ENCODE data around the gene PPFIA3.

PPFIA3 gene

DNA sequence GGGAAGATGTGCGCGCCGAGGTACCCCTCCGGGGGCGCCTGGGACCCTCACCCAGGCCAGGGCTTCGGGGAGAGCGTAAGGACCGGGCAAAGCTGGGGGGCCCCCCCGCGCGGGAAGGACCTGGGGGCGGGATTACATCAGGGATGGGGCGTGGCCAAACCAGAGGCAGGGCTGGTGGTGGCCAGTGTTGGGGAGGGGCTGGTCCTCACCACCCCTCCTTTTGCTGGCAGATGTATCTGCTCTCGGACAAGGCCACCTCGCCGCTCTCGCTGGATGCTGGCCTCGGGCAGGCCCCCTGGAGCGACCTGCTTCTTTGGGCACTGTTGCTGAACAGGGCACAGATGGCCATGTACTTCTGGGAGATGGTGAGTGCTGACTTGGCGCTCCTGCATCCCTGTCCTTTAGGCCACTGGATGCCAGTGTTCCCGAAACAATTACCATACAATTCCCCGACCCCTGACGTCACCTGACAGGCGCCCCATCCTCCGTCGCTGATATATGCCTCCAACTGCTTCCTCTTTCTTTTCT is 63.6 kb downstream of the PPFIA3 start:
- no peak for FAIRE-seq

DNA sequence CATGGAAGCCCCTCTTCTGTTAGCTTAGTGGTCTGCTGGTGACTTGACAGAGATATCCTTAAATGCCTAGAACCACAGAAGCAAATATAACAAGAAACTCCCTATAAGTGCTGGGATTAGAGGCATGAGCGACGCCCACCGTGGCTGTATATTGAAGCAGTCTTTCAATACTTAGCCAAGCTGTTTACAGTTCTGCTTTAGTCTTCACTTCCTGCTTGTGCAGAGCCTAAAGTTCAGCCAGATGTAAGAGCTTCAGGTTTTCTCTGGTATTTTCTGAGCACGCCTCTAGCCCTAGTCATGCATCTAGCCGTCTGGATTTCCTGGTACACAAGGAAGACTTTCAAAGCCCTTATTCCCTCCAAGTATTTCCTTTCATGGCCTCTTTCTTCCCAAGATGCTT is 66.8 kb downstream of the PPFIA3 start:
- no peak for FAIRE-seq

DNA sequence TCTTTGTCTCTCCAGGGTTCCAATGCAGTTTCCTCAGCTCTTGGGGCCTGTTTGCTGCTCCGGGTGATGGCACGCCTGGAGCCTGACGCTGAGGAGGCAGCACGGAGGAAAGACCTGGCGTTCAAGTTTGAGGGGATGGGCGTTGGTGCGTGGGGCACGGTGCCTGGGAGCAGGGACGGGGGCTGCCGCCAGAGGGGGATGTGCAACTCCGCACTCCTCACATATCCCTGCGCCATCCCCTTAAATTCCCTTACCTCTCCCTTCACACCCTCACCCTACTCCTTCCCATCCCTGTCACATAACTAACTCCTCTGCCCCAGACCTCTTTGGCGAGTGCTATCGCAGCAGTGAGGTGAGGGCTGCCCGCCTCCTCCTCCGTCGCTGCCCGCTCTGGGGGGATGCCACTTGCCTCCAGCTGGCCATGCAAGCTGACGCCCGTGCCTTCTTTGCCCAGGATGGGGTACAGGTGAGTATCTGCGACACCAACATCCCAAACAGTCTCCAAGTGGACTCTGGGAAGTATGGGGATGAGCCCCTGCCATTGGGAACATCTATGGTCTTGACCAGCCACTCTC is 69.4 kb downstream of the PPFIA3 start:
- no peak for FAIRE-seq

DNA sequence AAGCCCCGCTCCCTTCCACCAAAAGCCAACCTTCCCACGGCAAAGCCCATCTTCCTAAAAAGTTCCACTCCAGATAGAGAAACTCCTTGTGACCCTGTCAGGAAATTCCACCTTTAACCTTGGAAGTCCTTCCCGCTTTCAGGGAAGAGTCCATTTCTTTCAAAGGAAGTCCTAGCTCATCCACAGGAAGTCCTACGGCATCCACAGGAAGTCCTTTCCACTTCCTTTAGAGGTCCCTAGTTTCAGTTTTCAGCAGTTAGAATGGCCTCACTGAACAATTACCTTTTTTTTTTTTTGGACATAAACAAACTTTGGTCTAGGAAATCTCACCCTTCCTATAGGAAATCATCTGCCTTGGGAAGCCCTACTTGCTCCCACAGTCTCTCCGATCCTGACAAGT is 69.9 kb downstream of the PPFIA3 start:
- FAIRE-seq, result no peak

DNA sequence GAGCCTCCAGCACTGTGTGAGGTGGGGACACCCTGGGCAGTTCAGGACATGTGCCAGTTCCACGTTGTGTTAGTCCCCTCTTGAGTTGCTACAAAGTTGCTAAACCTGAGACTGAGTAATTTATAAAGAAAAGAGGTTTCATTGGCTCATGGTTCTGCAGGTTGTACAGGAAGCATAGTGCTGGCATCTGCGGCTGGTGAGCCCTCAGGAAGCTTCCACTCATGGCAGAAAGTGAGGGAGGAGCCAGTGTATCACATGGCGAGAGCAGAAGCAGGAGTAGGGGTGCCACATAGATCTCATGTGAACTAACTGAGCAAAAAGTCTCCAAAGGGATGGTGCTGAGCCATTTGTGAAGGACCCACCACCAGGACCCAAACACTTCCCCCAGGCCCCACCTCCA is 71.4 kb downstream of the PPFIA3 start:
- no peak for FAIRE-seq

DNA sequence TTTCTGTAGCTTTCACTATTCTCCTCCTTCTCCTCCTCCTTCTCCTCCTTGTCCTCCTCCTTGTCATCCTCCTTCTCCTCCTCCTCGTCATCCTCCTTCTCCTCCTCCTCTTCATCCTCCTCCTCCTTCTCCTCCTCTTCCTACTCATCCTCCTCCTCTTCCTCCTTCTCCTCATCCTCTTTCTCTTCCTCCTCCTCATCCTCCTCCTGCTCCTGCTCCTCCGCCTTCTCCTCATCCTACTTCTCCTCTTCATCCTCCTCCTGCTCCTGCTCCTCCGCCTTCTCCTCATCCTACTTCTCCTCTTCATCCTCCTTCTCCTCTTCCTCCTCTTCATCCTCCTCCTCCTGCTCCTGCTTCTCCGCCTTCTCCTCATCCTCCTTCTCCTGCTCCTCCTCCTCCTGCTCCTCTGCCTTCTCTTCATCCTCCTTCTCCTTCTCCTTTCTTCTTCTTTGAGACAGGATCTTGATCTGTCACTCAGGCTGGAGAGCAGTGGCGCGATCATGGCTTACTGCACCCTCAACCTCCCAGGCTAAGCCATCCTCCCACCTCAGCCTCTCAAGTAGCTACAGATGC is 74.6 kb downstream of the PPFIA3 start:
- FAIRE-seq, result no peak

DNA sequence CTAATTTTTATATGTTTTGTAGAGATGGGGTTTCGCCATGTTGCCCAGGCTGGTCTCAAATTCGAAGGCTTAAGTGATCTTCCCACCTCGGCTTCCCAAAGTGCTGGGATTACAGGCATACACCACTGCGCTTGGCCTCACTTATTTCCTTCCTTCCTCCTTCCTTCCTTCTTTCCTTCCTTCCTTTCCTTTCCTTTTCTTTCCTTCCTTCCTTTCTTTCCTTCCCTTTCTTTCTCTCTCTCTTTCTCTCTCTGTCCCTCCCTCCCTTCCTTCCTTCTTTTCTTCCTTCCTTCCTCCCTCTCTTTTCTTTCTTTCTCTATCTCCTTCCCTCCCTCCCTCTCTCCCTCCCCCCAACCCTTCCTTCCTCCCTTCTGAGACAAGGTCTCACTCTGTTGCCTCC is 75.1 kb downstream of the PPFIA3 start:
- no peak for FAIRE-seq

DNA sequence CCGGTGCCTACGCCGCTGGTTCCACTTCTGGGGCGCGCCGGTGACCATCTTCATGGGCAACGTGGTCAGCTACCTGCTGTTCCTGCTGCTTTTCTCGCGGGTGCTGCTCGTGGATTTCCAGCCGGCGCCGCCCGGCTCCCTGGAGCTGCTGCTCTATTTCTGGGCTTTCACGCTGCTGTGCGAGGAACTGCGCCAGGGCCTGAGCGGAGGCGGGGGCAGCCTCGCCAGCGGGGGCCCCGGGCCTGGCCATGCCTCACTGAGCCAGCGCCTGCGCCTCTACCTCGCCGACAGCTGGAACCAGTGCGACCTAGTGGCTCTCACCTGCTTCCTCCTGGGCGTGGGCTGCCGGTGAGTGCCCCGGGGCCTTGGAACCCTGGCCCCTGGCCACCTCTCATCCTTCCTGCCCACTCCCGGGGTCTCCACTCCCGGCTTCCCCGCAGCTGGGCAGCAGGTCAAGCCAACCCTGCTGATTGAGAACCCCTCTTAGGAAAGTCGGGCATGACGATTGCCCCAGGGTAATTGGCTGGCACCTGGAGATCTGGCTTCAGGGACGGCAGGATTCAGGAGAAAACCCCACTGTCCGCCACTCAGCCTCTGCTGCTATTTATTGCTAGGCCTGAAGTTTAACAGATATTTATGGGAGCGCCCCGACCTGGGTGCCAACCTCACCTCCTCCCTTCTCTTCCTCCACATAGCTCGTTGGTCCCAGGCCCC is 77.3 kb downstream of the PPFIA3 start:
- FAIRE-seq, result no peak

DNA sequence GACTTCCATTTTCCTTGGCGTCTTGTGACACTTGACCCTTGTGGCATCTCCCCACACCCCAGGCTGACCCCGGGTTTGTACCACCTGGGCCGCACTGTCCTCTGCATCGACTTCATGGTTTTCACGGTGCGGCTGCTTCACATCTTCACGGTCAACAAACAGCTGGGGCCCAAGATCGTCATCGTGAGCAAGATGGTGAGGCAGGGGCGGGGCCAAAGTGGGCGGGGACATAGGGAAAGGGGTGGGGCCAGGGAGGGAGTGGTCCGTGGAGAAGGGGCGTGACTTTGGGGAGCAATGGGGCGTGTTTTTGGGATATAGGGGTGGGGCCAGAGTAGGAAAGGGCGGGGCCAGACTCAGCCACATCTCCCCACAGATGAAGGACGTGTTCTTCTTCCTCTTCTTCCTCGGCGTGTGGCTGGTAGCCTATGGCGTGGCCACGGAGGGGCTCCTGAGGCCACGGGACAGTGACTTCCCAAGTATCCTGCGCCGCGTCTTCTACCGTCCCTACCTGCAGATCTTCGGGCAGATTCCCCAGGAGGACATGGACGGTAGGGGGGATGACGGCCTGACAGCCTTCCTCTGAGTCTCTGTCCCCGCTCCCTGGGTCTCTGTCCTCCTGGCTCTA is 81.0 kb downstream of the PPFIA3 start:
- FAIRE-seq, result no peak

All from colon (tissue), 2 donors.